GM18951 (cell line): ENCODE data around the gene VPS35.
A peak's percentile ranks its signal among the peaks of the same experiment; 100 is the strongest.

Source experiments
- POLR2A ChIP-seq: IDR thresholded peaks from 4 replicates; pipeline ENCODE4 v1.6.1; 2011; ENCODE audit warnings: mild to moderate bottlenecking; ENCODE audit not compliant: insufficient read length, insufficient read depth; ENCODE audit errors: extremely low read depth
- in situ Hi-C: fragments of 300-500 bp; cut with MboI; formaldehyde crosslinking; loops from one replicate; pipeline ENCODE4 v1.12.0; 2022; ENCODE audit warnings: low sequenced_read_pairs, mixed read lengths, inconsistent platforms; ENCODE audit not compliant: unreplicated experiment

Gene VPS35

GRCh38 chr16:46688654-46689364, at the start of gene VPS35:
VPS35 (minus strand) TSS chr16:46689178; CDS start chr16:46689133, 45 bp downstream.
- in situ Hi-C loops, result no loop called here
- TF ChIP-seq POLR2A, result peak; percentile 61

DNA sequence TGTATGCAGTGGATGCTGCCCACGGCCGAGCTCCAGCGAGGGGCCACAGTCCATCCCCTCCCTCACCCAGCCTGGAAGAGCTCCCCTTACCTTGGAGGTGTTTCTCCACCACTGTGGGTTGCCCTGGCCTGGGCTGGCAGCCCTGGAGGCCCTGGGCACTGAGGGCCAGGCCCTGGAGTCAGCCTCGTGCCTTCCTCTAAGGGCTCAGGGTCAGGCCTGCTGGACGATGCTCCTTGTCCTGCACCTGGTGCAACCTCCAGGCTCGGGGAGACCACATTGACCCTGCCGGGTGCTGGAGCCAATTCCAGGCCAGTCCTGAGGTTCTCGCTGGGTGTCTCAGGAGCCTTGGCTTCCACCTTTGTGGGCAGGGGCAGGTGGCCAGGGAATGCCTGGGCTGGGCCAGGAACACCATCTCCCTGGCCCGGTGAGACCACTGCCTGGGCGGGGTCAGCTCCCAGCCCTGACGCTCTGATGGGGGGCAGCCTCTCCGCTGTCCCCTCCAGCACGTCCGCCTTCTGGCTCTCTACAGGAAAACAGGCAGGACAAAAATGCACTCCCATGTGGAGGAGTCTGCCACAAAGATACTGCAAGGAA, 48.7 kb upstream of the VPS35 start:
- TF ChIP-seq POLR2A, result no peak
- in situ Hi-C loops, result no loop called here

- TF ChIP-seq POLR2A, result no peak
- in situ Hi-C loops, result no loop called here
Observed at GRCh38 chr16:46736695-46737094, 47.7 kb upstream of the VPS35 start.

DNA sequence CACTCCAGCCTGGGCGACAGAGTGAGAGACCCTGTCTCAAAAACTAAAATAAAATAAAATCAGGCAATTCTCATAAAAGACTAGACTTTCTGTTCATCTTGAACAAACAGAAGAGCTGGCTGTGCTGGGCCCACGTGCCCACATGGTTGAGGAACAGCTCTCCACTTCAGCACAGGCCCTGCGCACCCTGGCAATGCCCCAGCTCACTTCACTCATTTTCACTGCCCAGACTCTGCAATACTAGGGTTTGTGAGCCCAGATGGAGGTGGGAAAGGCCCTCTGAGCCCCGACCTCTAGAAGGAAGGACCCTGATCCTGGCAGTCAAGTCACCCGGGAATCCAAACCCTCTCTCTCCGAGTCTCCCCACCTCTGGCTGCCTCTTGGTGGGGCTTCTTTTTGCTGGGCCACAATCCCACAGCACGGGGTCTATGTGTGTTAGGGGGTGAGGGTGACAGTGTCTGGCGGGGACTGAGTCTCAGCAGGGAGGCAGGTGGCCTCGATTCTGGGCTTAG, 44.4 kb upstream of the VPS35 start:
- in situ Hi-C loops, result no loop called here
- no peak for TF ChIP-seq POLR2A

GRCh38 chr16:46732561-46732960, 43.6 kb upstream of the VPS35 start:
- in situ Hi-C loops, result no loop called here
- TF ChIP-seq POLR2A, result no peak

DNA sequence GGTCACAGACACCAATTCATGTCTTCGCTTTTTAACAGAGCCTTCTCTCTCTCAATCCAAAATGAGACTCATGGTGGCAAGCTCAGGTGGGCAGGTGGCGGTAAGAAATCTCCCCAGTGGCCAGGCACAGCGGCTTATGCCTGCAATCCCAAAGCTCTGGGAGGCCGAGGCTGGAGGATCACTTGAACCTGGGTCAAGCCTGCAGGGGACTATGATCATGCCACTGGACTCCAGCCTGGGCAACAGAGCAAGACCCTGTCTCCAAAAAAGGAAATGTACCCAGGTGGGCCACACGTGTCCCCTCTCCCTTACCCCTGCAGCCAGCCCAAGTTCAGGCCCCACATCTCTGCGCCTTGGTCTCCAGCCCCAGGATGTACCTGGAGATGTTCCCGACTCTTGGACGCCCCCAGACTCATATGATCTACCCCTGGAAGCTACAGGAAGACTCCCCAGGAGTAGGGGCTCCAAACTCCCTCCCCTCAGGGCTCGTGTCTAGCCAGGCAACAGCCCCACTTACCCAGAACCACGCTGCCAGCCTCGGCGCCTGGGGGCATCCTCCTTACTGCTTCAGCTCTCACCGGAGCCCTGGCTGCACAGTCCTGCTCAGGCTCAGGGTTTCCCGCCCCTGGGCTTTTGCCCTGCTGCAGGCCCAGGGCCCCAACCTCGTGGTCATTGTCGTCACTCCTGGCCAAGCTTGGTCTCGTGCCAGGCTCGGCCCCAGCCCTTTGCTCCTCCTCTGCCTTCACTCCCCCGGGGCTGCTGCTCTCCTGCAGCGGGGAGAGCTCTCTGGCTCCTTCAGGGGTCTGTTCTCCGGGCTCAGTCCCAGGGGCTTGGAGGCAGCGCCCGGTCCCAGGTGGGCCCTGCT, 42.9 kb upstream of the VPS35 start:
- in situ Hi-C loops, result no loop called here

DNA sequence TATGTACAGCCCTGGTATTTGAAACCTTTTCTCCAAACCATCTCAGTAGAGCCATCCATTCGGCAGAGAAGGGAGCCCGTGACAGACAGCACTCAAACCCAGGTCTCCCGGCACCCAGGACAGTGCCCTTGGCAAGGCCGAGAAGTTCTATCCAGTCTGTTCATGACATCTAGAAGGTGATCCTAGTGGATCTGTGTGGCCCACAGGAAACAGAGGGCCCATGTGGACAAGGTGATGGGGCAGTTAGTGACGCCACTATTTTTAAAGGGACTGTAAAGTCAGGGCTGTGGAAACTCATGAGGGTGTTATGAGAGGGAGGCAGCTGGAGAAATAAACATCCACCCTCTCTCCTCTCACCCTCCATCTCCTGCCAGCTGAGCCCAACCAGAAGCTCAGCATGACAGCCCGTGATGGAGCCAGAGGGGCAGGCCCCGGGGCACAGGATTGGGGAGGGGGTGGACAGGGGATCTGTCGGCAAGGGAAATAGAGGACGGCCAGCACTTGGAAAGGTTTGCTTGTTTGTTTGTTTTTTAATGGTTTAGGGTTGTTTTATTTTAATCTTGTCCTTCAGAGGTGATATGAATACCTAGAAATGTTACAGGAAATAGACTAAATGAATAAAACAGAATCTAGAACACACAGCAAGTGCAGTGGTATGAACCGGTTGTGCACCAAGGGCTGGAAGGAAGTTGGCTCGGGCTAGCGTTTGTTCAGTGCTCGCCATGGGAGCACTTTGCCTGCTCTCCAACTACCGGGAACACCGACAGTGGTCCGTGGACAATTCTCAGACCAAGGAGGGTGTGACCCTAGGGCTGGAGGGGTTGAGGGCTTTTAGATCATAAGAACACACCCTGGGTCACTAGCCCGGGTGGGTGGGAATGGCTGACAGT, 42.1 kb upstream of the VPS35 start:
- in situ Hi-C loops, result no loop called here
- TF ChIP-seq POLR2A, result no peak

More for the DNA sequence above, 42.9 kb upstream of the VPS35 start:
- no peak for TF ChIP-seq POLR2A

GRCh38 chr16:46730126-46730525, 41.1 kb upstream of the VPS35 start:
- in situ Hi-C loops, result no loop called here
- no peak for TF ChIP-seq POLR2A

- in situ Hi-C loops, result no loop called here
- TF ChIP-seq POLR2A, result no peak
Observed at GRCh38 chr16:46729326-46729995, 40.5 kb upstream of the VPS35 start.

- in situ Hi-C loops, result no loop called here
- no peak for TF ChIP-seq POLR2A
Observed at GRCh38 chr16:46728806-46729205, 39.8 kb upstream of the VPS35 start.

GRCh38 chr16:46727630-46728029, 38.7 kb upstream of the VPS35 start:
- in situ Hi-C loops, result no loop called here

DNA sequence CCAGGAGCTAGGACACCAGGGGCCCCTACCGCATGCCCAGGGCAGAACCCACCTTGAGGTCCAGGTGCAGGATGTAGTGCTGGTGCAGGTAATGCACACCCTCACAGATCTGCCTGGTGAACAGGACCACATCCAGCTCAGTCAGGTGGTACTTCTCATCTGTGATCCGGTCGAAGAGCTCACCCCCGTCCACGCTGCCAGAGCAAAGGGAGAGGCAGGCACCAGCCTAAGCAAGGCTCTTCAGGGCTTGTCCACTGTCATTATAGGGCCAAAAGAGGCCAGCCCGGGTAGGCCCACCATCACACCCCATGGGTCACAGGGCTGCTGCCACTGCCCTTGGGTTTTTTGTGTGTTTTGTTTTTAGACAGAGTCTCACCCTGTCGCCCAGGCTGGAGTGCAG, 38.2 kb upstream of the VPS35 start:
- in situ Hi-C loops, result no loop called here

More at GRCh38 chr16:46727630-46728029, 38.7 kb upstream of the VPS35 start:
- TF ChIP-seq POLR2A, result no peak

DNA sequence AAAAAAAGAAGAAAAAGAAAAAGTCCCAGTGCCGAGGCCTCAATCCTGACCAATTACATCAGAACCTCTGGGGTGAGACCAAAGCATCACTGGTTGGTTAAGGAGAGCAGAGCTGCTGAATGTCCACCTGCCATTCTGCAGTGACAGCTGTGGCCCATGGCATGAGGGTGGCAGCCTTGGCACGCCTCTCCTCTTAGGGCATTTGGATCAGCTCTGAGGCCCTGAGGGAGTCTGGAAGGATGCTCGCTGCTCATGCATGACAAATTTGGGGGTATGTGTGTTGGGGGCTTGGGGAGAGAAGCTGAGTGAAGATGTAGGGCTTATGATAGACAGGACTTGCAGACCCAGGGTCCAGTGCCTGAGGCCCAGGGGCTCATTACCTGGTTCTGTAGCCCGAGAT, 32.9 kb upstream of the VPS35 start:
- in situ Hi-C loops, result no loop called here
- TF ChIP-seq POLR2A, result no peak

More for the DNA sequence above, 38.2 kb upstream of the VPS35 start:
- TF ChIP-seq POLR2A, result no peak
